HepG2 (cell line): ENCODE results near the gene BTG3.

ENCODE experiments used
- BORCS8-MEF2B ChIP-seq: sonication (generic); formaldehyde crosslinking; IDR thresholded peaks from 2 replicates; pipeline ENCODE4 v1.8.0; 2022; ENCODE audit warnings: mild to moderate bottlenecking, missing genetic modification reagents
- CTCF ChIP-seq: sonication (generic); formaldehyde crosslinking; IDR thresholded peaks from 2 replicates; pipeline ENCODE4 v1.5.0; 2020; ENCODE audit warnings: mild to moderate bottlenecking, missing genetic modification reagents, moderate library complexity
- DR1 ChIP-seq: sonication (generic); formaldehyde crosslinking; IDR thresholded peaks from 2 replicates; pipeline ENCODE4 v1.8.0; 2021; ENCODE audit warnings: mild to moderate bottlenecking, missing genetic modification reagents, inconsistent platforms
- LRRFIP1 ChIP-seq: sonication (generic); formaldehyde crosslinking; conservative IDR thresholded peaks from 2 replicates; pipeline ENCODE4 v1.4.0; 2020; ENCODE audit warnings: missing genetic modification reagents
- MZF1 ChIP-seq: sonication (generic); formaldehyde crosslinking; IDR thresholded peaks from 2 replicates; pipeline ENCODE4 v1.8.1; 2023; ENCODE audit warnings: mild to moderate bottlenecking, missing genetic modification reagents, borderline replicate concordance
- ZFP36 ChIP-seq: fragments of 150-350 bp; IDR thresholded peaks from 2 replicates; pipeline ENCODE4 v1.6.1; 2018; ENCODE audit warnings: borderline replicate concordance, low read length, low read depth; ENCODE audit not compliant: partially characterized antibody
- ZNF138 ChIP-seq: sonication (generic); formaldehyde crosslinking; IDR thresholded peaks from 2 replicates; pipeline ENCODE4 v1.5.0; 2020; ENCODE audit warnings: mild to moderate bottlenecking, low read depth, missing genetic modification reagents

DNA sequence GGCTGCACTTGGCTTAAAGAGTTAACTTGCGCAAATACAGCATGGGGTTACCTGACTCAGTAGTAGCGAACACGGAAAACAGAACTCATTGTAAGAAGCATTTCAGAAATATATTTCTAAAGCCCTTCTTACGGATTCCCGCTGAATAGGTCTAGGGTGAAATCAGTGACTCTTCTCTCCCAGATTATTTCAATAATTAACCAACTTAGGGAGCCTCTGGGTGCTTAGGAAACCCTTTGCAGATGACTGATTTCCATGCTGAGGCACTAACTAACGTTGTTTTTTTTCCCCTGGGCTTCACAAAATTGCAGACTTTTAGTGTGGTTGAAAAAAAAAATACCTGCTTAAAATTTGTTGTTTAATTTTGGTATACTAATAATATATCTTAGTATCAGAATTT lies 40.3 kb downstream of the BTG3 start:
- no peak for TF ChIP-seq CTCF
- no peak for TF ChIP-seq LRRFIP1 (CRISPR knock-in tag)
- no peak for TF ChIP-seq BORCS8-MEF2B (CRISPR knock-in tag)
- no peak for TF ChIP-seq DR1
- no peak for TF ChIP-seq MZF1 (CRISPR knock-in tag)
- TF ChIP-seq ZFP36: no peak
- TF ChIP-seq ZNF138: no peak
